Measurements from ENCODE around the gene IFNB1.

Gene IFNB1

GRCh38 chr9:21102305-21102704, 24.6 kb upstream of the IFNB1 start:
- no peak for TF ChIP-seq CTCF (conservative IDR thresholded peaks at IDR 0.05)
- H3K27ac ChIP-seq: no peak overlapping the region

- no peak overlapping the region for H3K27ac ChIP-seq
- no peak for TF ChIP-seq CTCF (conservative IDR thresholded peaks at IDR 0.05)
These were observed 20.1 kb upstream of the IFNB1 start for GRCh38 chr9:21097817-21098216.

GRCh38 chr9:21096901-21097255, 19.1 kb upstream of the IFNB1 start:
- no peak overlapping the region for H3K27ac ChIP-seq
- no peak for TF ChIP-seq CTCF (conservative IDR thresholded peaks at IDR 0.05)

- H3K27ac ChIP-seq: no peak overlapping the region
- no peak for TF ChIP-seq CTCF (conservative IDR thresholded peaks at IDR 0.05)
These were observed 18.6 kb upstream of the IFNB1 start for GRCh38 chr9:21096172-21096900.

- no peak overlapping the region for H3K27ac ChIP-seq
- TF ChIP-seq CTCF (conservative IDR thresholded peaks at IDR 0.05): no peak
These were observed 17.8 kb upstream of the IFNB1 start for GRCh38 chr9:21095561-21095960.

- H3K27ac ChIP-seq: no peak overlapping the region
- no peak for TF ChIP-seq CTCF (conservative IDR thresholded peaks at IDR 0.05)
These were observed 8.8 kb upstream of the IFNB1 start for GRCh38 chr9:21086538-21086937.

- no peak for TF ChIP-seq CTCF (conservative IDR thresholded peaks at IDR 0.05)
- H3K27ac ChIP-seq: no peak overlapping the region
These were observed 7.3 kb upstream of the IFNB1 start for GRCh38 chr9:21085005-21085404.
